Measurements from ENCODE around the gene HSD11B1. TPM values are rescaled to one million over a fixed set of nuclear protein-coding genes. Genes with fewer than 3 reads are reported as not detected.

The HSD11B1 gene
- total RNA-seq, 1 experiment from 2014 or later = not detected

DNA sequence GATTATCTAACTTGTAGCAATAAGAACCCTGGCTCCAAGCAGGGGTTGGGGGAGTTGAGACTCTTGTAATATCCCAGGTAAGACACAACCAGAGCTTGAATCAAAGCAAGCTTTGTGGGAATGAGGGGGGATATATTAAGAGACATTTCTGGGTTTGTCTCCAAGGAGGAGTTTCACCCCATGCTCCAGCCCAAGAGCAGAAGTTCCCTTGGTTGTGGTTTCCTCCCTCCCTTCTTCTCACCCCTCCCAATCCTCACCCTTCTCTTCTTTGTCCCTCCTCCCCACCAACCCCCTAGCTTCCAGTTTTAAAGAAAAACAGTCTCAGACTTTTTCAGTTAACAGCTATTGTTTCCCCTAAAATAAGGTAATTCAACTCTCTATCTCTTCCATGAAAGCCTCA lies 63.1 kb downstream of the HSD11B1 start:
- CTCF ChIA-PET = interaction anchor here (0.6 kb wide), 1 partner anchor 1850 kb away, joined by 3 read pairs; no protein-coding TSS in a partner anchor
- Mint-ChIP-seq H3K27me3 (ENCODE audit: unreplicated experiment) (peaks cover 8% of the 10 kb centered on the region), H3K27ac (ENCODE audit: unreplicated experiment) (no peak overlapping the region), H3K36me3 (ENCODE audit: insufficient read depth, unreplicated experiment) (no peaks in the 10 kb centered on the region), H3K4me1 (ENCODE audit: low read depth, unreplicated experiment) (no peaks in the 10 kb centered on the region), H3K4me3 (ENCODE audit: low read depth, unreplicated experiment) (no peak overlapping the region), H3K9me3 (ENCODE audit: low read depth, unreplicated experiment) (no peaks in the 10 kb centered on the region)
- DNase-seq = no peak
- intact Hi-C loops (cut with micrococcal nuclease; ENCODE audit: unreplicated experiment) = no loop called here
- no TSS peak for BruUV-seq (replicated peaks)
- TF ChIP-seq, protein P1, sequence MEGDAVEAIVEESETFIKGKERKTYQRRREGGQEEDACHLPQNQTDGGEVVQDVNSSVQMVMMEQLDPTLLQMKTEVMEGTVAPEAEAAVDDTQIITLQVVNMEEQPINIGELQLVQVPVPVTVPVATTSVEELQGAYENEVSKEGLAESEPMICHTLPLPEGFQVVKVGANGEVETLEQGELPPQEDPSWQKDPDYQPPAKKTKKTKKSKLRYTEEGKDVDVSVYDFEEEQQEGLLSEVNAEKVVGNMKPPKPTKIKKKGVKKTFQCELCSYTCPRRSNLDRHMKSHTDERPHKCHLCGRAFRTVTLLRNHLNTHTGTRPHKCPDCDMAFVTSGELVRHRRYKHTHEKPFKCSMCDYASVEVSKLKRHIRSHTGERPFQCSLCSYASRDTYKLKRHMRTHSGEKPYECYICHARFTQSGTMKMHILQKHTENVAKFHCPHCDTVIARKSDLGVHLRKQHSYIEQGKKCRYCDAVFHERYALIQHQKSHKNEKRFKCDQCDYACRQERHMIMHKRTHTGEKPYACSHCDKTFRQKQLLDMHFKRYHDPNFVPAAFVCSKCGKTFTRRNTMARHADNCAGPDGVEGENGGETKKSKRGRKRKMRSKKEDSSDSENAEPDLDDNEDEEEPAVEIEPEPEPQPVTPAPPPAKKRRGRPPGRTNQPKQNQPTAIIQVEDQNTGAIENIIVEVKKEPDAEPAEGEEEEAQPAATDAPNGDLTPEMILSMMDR (IDR thresholded peaks at IDR 0.05; ENCODE audit: unreplicated experiment) = no peak

DNA sequence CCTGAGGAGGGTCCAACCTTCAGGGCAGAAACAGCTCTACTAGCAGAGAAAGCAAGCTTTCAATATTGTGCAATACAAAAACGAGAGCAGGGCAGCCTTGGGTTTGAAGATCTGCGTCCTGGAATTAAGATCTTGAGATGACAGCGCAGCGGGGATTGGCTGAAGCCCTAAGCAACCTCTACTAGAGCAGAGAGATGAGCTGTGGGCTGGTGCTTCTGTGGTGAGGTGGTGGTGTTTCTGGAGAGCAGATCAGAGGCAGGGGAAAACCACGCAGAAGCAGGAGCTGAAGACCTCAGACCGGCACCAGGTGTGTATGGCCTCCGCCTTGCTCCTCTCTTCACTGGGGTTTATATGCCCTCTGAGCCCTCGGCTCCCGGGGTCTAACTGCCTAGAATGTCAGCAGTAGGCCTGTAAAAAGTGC lies 63.7 kb downstream of the HSD11B1 start:
- CTCF ChIA-PET = interaction anchor here (0.6 kb wide), 1 partner anchor 1851 kb away, joined by 3 read pairs; no protein-coding TSS in a partner anchor
- BruUV-seq (replicated peaks) = no TSS peak
- intact Hi-C loops (cut with micrococcal nuclease; ENCODE audit: unreplicated experiment) = no loop called here

DNA sequence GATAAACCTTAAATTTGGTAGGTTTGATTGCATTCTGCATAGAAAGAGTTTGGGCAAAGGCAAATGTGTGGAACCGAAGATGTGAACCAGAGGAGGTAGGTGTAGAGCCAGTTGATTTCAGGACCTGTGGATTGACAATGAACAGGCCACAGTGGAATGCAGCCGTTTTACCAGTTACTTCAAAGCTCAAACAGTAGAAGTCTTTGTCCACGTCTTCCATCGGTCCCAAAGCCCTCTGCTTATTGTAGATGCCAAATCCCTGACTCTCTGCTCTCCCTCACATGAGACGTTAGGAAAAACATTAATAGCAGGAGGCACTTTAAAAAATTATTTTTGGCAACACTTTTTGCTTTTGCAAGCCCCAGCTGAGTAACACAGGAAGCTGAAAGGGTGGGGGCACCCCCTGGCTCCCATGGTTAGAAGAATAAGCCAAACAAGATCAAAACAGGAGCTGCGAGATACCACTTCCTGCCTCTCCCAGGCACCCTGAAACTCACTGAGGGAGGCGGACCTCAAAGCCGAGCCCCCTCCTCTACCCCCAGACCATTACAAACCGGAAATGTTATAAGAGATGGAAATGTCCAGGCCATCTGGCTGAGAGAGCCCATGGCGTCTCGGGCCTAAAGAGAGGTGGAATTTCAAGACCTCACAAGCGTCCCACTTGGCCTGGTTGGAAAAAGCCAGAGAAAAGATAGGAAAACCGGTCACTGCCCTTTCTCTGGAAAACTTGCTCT lies 64.7 kb downstream of the HSD11B1 start:
- intact Hi-C loops (cut with micrococcal nuclease; ENCODE audit: unreplicated experiment) = no loop called here
- Mint-ChIP-seq H3K27me3 (ENCODE audit: unreplicated experiment) (no peaks in the 10 kb centered on the region), H3K36me3 (ENCODE audit: insufficient read depth, unreplicated experiment) (no peaks in the 10 kb centered on the region), H3K4me3 (ENCODE audit: low read depth, unreplicated experiment) (no peak overlapping the region), H3K4me1 (ENCODE audit: low read depth, unreplicated experiment) (no peaks in the 10 kb centered on the region), H3K9me3 (ENCODE audit: low read depth, unreplicated experiment) (no peaks in the 10 kb centered on the region), H3K27ac (ENCODE audit: unreplicated experiment) (no peak overlapping the region)
- CTCF ChIA-PET = interaction anchor here (0.7 to 0.9 kb wide), 2 partner anchors 18 to 1958 kb away, joined by 3 to 4 read pairs; no protein-coding TSS in a partner anchor
- BruUV-seq (replicated peaks) = no TSS peak
- no peak for DNase-seq
- TF ChIP-seq, protein P1 (IDR thresholded peaks at IDR 0.05; ENCODE audit: unreplicated experiment) = no peak

More for the DNA sequence above, 63.7 kb downstream of the HSD11B1 start:
- Mint-ChIP-seq H3K36me3 (ENCODE audit: insufficient read depth, unreplicated experiment) (no peaks in the 10 kb centered on the region), H3K4me1 (ENCODE audit: low read depth, unreplicated experiment) (no peaks in the 10 kb centered on the region), H3K4me3 (ENCODE audit: low read depth, unreplicated experiment) (no peak overlapping the region), H3K27me3 (ENCODE audit: unreplicated experiment) (peaks cover under 1% of the 10 kb centered on the region), H3K27ac (ENCODE audit: unreplicated experiment) (no peak overlapping the region), H3K9me3 (ENCODE audit: low read depth, unreplicated experiment) (no peaks in the 10 kb centered on the region)
- TF ChIP-seq, protein P1 (IDR thresholded peaks at IDR 0.05; ENCODE audit: unreplicated experiment) = no peak
- DNase-seq = no peak

GRCh38 chr1:209769971-209770370 lies 65.3 kb downstream of the HSD11B1 start:
- Mint-ChIP-seq H3K27me3 (ENCODE audit: unreplicated experiment) (no peaks in the 10 kb centered on the region), H3K4me1 (ENCODE audit: low read depth, unreplicated experiment) (no peaks in the 10 kb centered on the region), H3K36me3 (ENCODE audit: insufficient read depth, unreplicated experiment) (no peaks in the 10 kb centered on the region), H3K4me3 (ENCODE audit: low read depth, unreplicated experiment) (no peak overlapping the region), H3K27ac (ENCODE audit: unreplicated experiment) (no peak overlapping the region), H3K9me3 (ENCODE audit: low read depth, unreplicated experiment) (no peaks in the 10 kb centered on the region)
- BruUV-seq (replicated peaks) = no TSS peak
- CTCF ChIA-PET = interaction anchor here (0.9 kb wide), 1 partner anchor 1959 kb away, joined by 4 read pairs; no protein-coding TSS in a partner anchor
- intact Hi-C loops (cut with micrococcal nuclease; ENCODE audit: unreplicated experiment) = no loop called here
- TF ChIP-seq, protein P1 (IDR thresholded peaks at IDR 0.05; ENCODE audit: unreplicated experiment) = no peak
- DNase-seq = no peak

All from Calu3 (cell line).